ENCODE measurements around the gene DPY19L1.

DNA sequence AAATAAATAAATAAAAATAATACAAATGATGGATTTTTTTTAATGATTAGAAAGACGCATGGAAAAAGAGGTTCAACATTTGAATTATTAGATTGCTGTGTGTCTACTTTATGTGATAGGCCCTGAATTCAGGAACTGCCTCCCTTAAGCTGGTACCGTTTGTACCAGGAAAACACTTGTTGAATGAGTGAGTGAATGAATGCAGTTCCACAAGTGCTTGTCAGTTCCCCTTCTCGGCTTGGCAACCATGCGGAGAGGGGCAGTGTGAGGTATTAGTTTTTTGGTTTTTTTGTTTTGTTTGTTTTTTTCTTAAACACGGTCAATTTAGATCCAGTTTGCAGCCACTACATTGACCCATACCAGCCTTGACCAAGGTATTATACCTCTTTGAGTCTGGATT is 2.1 kb upstream of the DPY19L1 start:
- TF ChIP-seq, protein P1, sequence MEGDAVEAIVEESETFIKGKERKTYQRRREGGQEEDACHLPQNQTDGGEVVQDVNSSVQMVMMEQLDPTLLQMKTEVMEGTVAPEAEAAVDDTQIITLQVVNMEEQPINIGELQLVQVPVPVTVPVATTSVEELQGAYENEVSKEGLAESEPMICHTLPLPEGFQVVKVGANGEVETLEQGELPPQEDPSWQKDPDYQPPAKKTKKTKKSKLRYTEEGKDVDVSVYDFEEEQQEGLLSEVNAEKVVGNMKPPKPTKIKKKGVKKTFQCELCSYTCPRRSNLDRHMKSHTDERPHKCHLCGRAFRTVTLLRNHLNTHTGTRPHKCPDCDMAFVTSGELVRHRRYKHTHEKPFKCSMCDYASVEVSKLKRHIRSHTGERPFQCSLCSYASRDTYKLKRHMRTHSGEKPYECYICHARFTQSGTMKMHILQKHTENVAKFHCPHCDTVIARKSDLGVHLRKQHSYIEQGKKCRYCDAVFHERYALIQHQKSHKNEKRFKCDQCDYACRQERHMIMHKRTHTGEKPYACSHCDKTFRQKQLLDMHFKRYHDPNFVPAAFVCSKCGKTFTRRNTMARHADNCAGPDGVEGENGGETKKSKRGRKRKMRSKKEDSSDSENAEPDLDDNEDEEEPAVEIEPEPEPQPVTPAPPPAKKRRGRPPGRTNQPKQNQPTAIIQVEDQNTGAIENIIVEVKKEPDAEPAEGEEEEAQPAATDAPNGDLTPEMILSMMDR (conservative IDR thresholded peaks at IDR 0.05; ENCODE audit: low read length), result no peak
- no peak for TF ChIP-seq EZH2phosphoT487 (IDR thresholded peaks at IDR 0.05; ENCODE audit: borderline replicate concordance, low read depth, low read length)

Measured in OCI-LY7 (cell line).